HK-2 (cell line): ENCODE results near the gene KIT.

Source experiments
- DNase-seq: peaks from one replicate; pipeline ENCODE4 v3.0.0-alpha.2; 2018; ENCODE audit not compliant: unreplicated experiment

Gene KIT

GRCh38 chr4:54744487-54744886 is 86.7 kb downstream of the KIT start:
- no peak for DNase-seq

GRCh38 chr4:54745031-54745770 is 87.4 kb downstream of the KIT start:
- no peak for DNase-seq

GRCh38 chr4:54746218-54746617 is 88.5 kb downstream of the KIT start:
- DNase-seq = no peak

GRCh38 chr4:54750341-54750740 is 92.6 kb downstream of the KIT start:
- DNase-seq = no peak

GRCh38 chr4:54754394-54754793 is 96.6 kb downstream of the KIT start:
- no peak for DNase-seq

- no peak for DNase-seq
These were observed 106.7 kb downstream of the KIT start for GRCh38 chr4:54764476-54764875.

- DNase-seq = no peak
These were observed 109.6 kb downstream of the KIT start for GRCh38 chr4:54767376-54767775.

GRCh38 chr4:54773022-54773421 is 115.3 kb downstream of the KIT start:
- DNase-seq = no peak

GRCh38 chr4:54779036-54779435 is 121.3 kb downstream of the KIT start:
- DNase-seq = no peak

- DNase-seq = no peak
These were observed 121.9 kb downstream of the KIT start for GRCh38 chr4:54779476-54780148.

- DNase-seq = no peak
These were observed 122.4 kb downstream of the KIT start for GRCh38 chr4:54780149-54780495.

GRCh38 chr4:54781756-54782155 is 124.0 kb downstream of the KIT start:
- DNase-seq = no peak

- DNase-seq = no peak
These were observed 125.8 kb downstream of the KIT start for GRCh38 chr4:54783402-54784110.

- DNase-seq = no peak
These were observed 126.5 kb downstream of the KIT start for GRCh38 chr4:54784161-54784671.
